HEK293 (cell line): ENCODE results near the gene C3orf49.

Experiments used
- ZNF121 ChIP-seq: fragments of 450-650 bp; formaldehyde crosslinking; IDR thresholded peaks from 2 replicates; pipeline ENCODE4 v1.5.1; 2016; ENCODE audit warnings: missing biosample characterization, missing genetic modification characterization
- ZNF239 ChIP-seq: fragments of 450-650 bp; formaldehyde crosslinking; IDR thresholded peaks from 2 replicates; pipeline ENCODE4 v1.5.1; 2016; ENCODE audit warnings: missing biosample characterization, missing genetic modification characterization
- ZNF830 ChIP-seq: fragments of 450-650 bp; IDR thresholded peaks from 2 replicates; pipeline ENCODE4 v1.5.0; 2018; ENCODE audit warnings: missing biosample characterization, missing genetic modification characterization, low read depth, mild to moderate bottlenecking, moderate library complexity
- TF ChIP-seq, protein P1 (sequence below): fragments of 450-650 bp; formaldehyde crosslinking; IDR thresholded peaks from 2 replicates; pipeline ENCODE4 v1.5.1; 2017; ENCODE audit warnings: missing biosample characterization, missing genetic modification characterization
- TF ChIP-seq, protein P2 (sequence below): fragments of 450-650 bp; formaldehyde crosslinking; IDR thresholded peaks from 2 replicates; pipeline ENCODE4 v1.5.1; 2016; ENCODE audit warnings: missing biosample characterization, missing genetic modification characterization

DNA sequence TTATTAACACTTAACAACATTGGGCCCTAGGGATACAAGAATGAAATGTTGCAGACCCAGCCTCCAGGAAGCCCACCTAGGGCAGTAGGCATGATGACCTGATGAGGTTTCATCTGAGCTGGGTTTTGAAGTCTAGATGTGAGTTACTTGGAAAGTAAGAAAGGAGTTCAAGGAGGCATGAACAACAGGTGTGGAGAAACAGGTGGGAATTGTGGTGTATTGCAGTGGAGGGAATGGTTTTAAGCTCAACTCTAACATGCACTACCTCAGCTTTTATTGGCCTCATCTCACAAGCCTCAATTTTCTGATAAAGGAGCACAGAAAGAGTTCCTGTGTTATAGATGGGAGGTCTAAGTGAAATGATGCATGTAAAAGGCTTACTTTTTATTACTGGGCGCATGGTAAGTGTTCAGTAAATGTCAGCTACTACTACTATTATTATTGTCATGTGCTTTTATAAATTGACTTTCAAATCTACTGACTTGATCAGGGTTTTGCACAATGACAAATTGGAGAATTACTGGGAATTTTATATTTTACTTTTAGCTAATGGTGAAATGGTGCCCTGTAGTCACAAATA, 73.8 kb downstream of the C3orf49 start:
- TF ChIP-seq, protein P1, sequence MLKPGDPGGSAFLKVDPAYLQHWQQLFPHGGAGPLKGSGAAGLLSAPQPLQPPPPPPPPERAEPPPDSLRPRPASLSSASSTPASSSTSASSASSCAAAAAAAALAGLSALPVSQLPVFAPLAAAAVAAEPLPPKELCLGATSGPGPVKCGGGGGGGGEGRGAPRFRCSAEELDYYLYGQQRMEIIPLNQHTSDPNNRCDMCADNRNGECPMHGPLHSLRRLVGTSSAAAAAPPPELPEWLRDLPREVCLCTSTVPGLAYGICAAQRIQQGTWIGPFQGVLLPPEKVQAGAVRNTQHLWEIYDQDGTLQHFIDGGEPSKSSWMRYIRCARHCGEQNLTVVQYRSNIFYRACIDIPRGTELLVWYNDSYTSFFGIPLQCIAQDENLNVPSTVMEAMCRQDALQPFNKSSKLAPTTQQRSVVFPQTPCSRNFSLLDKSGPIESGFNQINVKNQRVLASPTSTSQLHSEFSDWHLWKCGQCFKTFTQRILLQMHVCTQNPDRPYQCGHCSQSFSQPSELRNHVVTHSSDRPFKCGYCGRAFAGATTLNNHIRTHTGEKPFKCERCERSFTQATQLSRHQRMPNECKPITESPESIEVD (tag by site-specific recombination), result peak; percentile 39; the same call in 1 of the 2 replicates
- TF ChIP-seq, protein P2, sequence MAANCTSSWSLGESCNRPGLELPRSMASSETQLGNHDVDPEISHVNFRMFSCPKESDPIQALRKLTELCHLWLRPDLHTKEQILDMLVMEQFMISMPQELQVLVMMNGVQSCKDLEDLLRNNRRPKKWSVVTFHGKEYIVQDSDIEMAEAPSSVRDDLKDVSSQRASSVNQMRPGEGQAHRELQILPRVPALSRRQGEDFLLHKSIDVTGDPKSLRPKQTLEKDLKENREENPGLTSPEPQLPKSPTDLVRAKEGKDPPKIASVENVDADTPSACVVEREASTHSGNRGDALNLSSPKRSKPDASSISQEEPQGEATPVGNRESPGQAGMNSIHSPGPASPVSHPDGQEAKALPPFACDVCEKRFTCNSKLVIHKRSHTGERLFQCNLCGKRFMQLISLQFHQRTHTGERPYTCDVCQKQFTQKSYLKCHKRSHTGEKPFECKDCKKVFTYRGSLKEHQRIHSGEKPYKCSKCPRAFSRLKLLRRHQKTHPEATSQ (tag by site-specific recombination), result no peak
- TF ChIP-seq ZNF830 (tag by site-specific recombination) (no peak), ZNF239 (no peak), ZNF121 (tag by site-specific recombination) (no peak)
